ENCODE results near the gene AFAP1L1. TPM values are rescaled to one million over a fixed set of nuclear protein-coding genes. Genes with fewer than 3 reads are reported as not detected.
A peak's percentile ranks its signal among the peaks of the same experiment; 100 is the strongest.

Gene AFAP1L1
- total and polyA plus RNA-seq, 3 donors from 2014 or later, result 10.4 to 12.6 (median 11.9) TPM

DNA sequence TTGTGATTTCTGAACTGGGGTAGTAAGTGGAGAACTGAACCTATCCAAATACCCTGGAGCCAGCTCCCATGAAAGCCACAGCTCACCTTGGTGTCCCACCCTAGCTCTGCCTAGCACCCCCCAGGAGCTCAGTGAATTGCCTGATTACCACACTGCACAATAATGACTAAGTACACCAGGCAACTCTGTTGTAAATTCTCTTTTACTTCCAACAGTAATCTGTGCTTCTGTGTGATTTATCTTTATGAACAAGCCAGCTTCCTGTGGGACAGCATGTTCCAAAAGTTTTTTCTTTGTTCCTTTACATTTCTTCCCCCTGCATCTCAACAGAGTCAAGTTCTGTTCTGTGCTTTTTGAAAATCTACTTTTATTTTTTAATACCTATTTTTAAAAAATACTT is 51.6 kb downstream of the AFAP1L1 start:
- no peaks in the 10 kb centered on the region for H3K9me3 ChIP-seq
- H3K4me1 ChIP-seq, result peaks cover 9% of the 10 kb centered on the region
- no peaks in the 10 kb centered on the region for H3K27me3 ChIP-seq
- no peaks in the 10 kb centered on the region for H3K36me3 ChIP-seq (ENCODE audit: low read depth, missing control alignments)
- intact Hi-C loops (cut with DNase I; ENCODE audit: low total_unique reads), result loop anchor here (10.0 kb wide), 1 partner anchor 232 kb away; the partner anchor contains the start of gene CSNK1A1
- no peak overlapping the region for H3K4me3 ChIP-seq
- TF ChIP-seq CTCF (IDR thresholded peaks at IDR 0.05) (no peak), POLR2A (IDR thresholded peaks at IDR 0.05) (no peak)
- DNase-seq, result no peak
- peak overlapping the region in 1 of 2 donors; percentile 0 for H3K27ac ChIP-seq

- Histone ChIP-seq H3K27ac (no peak overlapping the region), H3K4me1 (peaks cover 9% of the 10 kb centered on the region), H3K4me3 (no peak overlapping the region), H3K9me3 (no peaks in the 10 kb centered on the region), H3K36me3 (ENCODE audit: low read depth, missing control alignments) (no peaks in the 10 kb centered on the region), H3K27me3 (no peaks in the 10 kb centered on the region)
- DNase-seq, result no peak
- intact Hi-C loops (cut with DNase I; ENCODE audit: low total_unique reads), result loop anchor here (10.0 kb wide), 1 partner anchor 231 kb away; the partner anchor contains the start of gene CSNK1A1
- 94 to 98% methylated on average over 2 of the region's 2 CpGs for WGBS, 2 donors
- TF ChIP-seq POLR2A (IDR thresholded peaks at IDR 0.05), result no peak
- no peak for TF ChIP-seq CTCF (IDR thresholded peaks at IDR 0.05)
These were observed 52.1 kb downstream of the AFAP1L1 start for GRCh38 chr5:149323621-149324205.

- no peaks in the 10 kb centered on the region for H3K36me3 ChIP-seq (ENCODE audit: low read depth, missing control alignments)
These were observed 53.0 kb downstream of the AFAP1L1 start for GRCh38 chr5:149324641-149325040.

DNA sequence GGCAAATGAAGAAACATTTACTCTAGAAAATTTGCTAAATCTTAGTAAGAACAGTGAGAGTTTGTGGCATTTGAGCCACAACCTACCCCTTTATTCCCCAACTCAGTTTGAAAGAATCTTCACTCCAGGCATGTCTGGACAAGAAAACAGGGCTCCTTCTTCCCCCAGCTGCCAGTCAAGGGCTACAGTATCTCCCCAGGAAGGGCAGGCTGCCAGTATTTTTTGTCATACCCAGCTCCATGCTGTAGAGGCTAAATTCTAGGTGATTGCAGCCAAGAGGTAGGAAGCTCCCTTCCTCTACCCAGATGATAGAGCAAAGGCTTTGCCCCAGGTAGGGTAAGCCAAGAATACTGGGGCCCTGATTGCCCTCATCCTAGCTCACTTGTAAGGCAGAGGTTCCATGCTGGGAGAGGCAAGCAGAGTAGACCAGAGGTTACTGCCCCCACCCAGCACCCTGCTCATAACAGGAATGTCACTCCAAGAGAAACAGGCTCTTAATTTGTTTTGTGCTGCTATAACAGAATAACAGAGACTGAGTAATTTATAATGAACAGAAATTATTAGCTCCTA is 53.6 kb downstream of the AFAP1L1 start:
- no peak overlapping the region for H3K4me3 ChIP-seq
- DNase-seq, result no peak
- intact Hi-C loops (cut with DNase I; ENCODE audit: low total_unique reads), result loop anchor here (10.0 kb wide), 1 partner anchor 230 kb away; the partner anchor contains the start of gene CSNK1A1
- TF ChIP-seq POLR2A (IDR thresholded peaks at IDR 0.05), result no peak
- no peak for TF ChIP-seq CTCF (IDR thresholded peaks at IDR 0.05)
- no peaks in the 10 kb centered on the region for H3K36me3 ChIP-seq (ENCODE audit: low read depth, missing control alignments)
- no peaks in the 10 kb centered on the region for H3K27me3 ChIP-seq
- no peaks in the 10 kb centered on the region for H3K9me3 ChIP-seq
- no peak overlapping the region for H3K27ac ChIP-seq
- peaks cover 9% of the 10 kb centered on the region for H3K4me1 ChIP-seq

More at GRCh38 chr5:149324641-149325040, 53.0 kb downstream of the AFAP1L1 start:
- Histone ChIP-seq H3K4me1 (peaks cover 9% of the 10 kb centered on the region), H3K4me3 (no peak overlapping the region), H3K9me3 (no peaks in the 10 kb centered on the region), H3K27ac (no peak overlapping the region), H3K27me3 (no peaks in the 10 kb centered on the region)
- WGBS, 2 donors, result 92 to 100% methylated on average over 2 of the region's 2 CpGs
- TF ChIP-seq CTCF (IDR thresholded peaks at IDR 0.05) (no peak), POLR2A (IDR thresholded peaks at IDR 0.05) (no peak)
- DNase-seq, result no peak
- intact Hi-C loops (cut with DNase I; ENCODE audit: low total_unique reads), result loop anchor here (10.0 kb wide), 1 partner anchor 230 kb away; the partner anchor contains the start of gene CSNK1A1
